ENCODE measurements around the gene UMODL1. TPM values are rescaled to one million over a fixed set of nuclear protein-coding genes. Genes with fewer than 3 reads are reported as not detected.
"Not testable (repeated sequence)": the region's sequence is repeated elsewhere in the genome, so short reads cannot be mapped to it uniquely, and the experiment has no call there.

Gene UMODL1
- total RNA-seq, 2 experiments from 2014 or later, result 0.05 to 0.10 TPM

- no peaks in the 10 kb centered on the region for H3K9me3 Mint-ChIP-seq
- ChIA-PET POLR2A (no interaction called here), CTCF (no interaction called here)
Measured at GRCh38 chr21:42068592-42068991, 2.5 kb upstream of the UMODL1 start.

GRCh38 chr21:42069327-42069726, 1.8 kb upstream of the UMODL1 start:
- ChIA-PET CTCF (no interaction called here), POLR2A (no interaction called here)
- Mint-ChIP-seq H3K4me3 (no peak overlapping the region), H3K27me3 (peaks cover 11% of the 10 kb centered on the region), H3K27ac (no peak overlapping the region), H3K36me3 (ENCODE audit: low read depth) (no peaks in the 10 kb centered on the region), H3K4me1 (peaks cover 10% of the 10 kb centered on the region), H3K9me3 (no peaks in the 10 kb centered on the region)
- DNase-seq, result no peak

More at GRCh38 chr21:42068592-42068991, 2.5 kb upstream of the UMODL1 start:
- DNase-seq, result no peak
- Mint-ChIP-seq H3K36me3 (ENCODE audit: low read depth) (no peaks in the 10 kb centered on the region), H3K4me3 (no peak overlapping the region), H3K4me1 (peaks cover 17% of the 10 kb centered on the region), H3K27ac (no peak overlapping the region), H3K27me3 (peaks cover 13% of the 10 kb centered on the region)

GRCh38 chr21:42069843-42070242, 1.3 kb upstream of the UMODL1 start:
- no peak overlapping the region for H3K4me3 Mint-ChIP-seq
- H3K27ac Mint-ChIP-seq, result no peak overlapping the region
- POLR2A ChIA-PET, result no interaction called here
- H3K4me1 Mint-ChIP-seq, result peaks cover 5% of the 10 kb centered on the region
- H3K9me3 Mint-ChIP-seq, result no peaks in the 10 kb centered on the region
- no peak for DNase-seq
- no peaks in the 10 kb centered on the region for H3K36me3 Mint-ChIP-seq (ENCODE audit: low read depth)
- peaks cover 11% of the 10 kb centered on the region for H3K27me3 Mint-ChIP-seq
- CTCF ChIA-PET, result no interaction called here

- CTCF ChIA-PET, result interaction anchor here (1.7 kb wide), 1 partner anchor 35 kb away, joined by 3 read pairs; no protein-coding TSS in a partner anchor
- no peaks in the 10 kb centered on the region for H3K36me3 Mint-ChIP-seq (ENCODE audit: low read depth)
- DNase-seq, result no peak
Measured at GRCh38 chr21:42073145-42074099, 2.3 kb downstream of the UMODL1 start.

GRCh38 chr21:42075686-42076471, 4.8 kb downstream of the UMODL1 start:
- H3K4me3 Mint-ChIP-seq, result no peak overlapping the region
- no peak for DNase-seq
- H3K27ac Mint-ChIP-seq, result no peak overlapping the region
- H3K4me1 Mint-ChIP-seq, result no peaks in the 10 kb centered on the region
- H3K9me3 Mint-ChIP-seq, result no peaks in the 10 kb centered on the region
- POLR2A ChIA-PET, result interaction anchor here (2.0 kb wide), 1 partner anchor 12 kb away, joined by 8 read pairs; no protein-coding TSS in a partner anchor
- H3K27me3 Mint-ChIP-seq, result peaks cover 2% of the 10 kb centered on the region
- CTCF ChIA-PET, result no interaction called here
- no peaks in the 10 kb centered on the region for H3K36me3 Mint-ChIP-seq (ENCODE audit: low read depth)

More at GRCh38 chr21:42073145-42074099, 2.3 kb downstream of the UMODL1 start:
- Mint-ChIP-seq H3K9me3 (no peaks in the 10 kb centered on the region), H3K4me1 (no peaks in the 10 kb centered on the region), H3K27ac (no peak overlapping the region), H3K27me3 (peaks cover 7% of the 10 kb centered on the region), H3K4me3 (no peak overlapping the region)
- POLR2A ChIA-PET, result no interaction called here

- H3K4me1 Mint-ChIP-seq; H3K36me3 Mint-ChIP-seq (ENCODE audit: low read depth); H3K27me3 Mint-ChIP-seq; POLR2A ChIA-PET; CTCF ChIA-PET; H3K27ac Mint-ChIP-seq; DNase-seq; H3K4me3 Mint-ChIP-seq; H3K9me3 Mint-ChIP-seq: not testable (repeated sequence)
Measured at GRCh38 chr21:42077685-42078238, 6.6 kb downstream of the UMODL1 start.

GRCh38 chr21:42078247-42079007, 7.3 kb downstream of the UMODL1 start:
- H3K36me3 Mint-ChIP-seq (ENCODE audit: low read depth); POLR2A ChIA-PET; H3K4me3 Mint-ChIP-seq; H3K27me3 Mint-ChIP-seq; H3K9me3 Mint-ChIP-seq; H3K4me1 Mint-ChIP-seq; H3K27ac Mint-ChIP-seq; CTCF ChIA-PET; DNase-seq: not testable (repeated sequence)

- POLR2A ChIA-PET, result no interaction called here
- Mint-ChIP-seq H3K27ac (no peak overlapping the region), H3K4me3 (no peak overlapping the region), H3K36me3 (ENCODE audit: low read depth) (no peaks in the 10 kb centered on the region), H3K27me3 (no peaks in the 10 kb centered on the region), H3K9me3 (no peaks in the 10 kb centered on the region), H3K4me1 (no peaks in the 10 kb centered on the region)
- CTCF ChIA-PET, result no interaction called here
- DNase-seq, result no peak
Measured at GRCh38 chr21:42079008-42079938, 8.2 kb downstream of the UMODL1 start.

GRCh38 chr21:42079939-42080787, 9.0 kb downstream of the UMODL1 start:
- no peak overlapping the region for H3K27ac Mint-ChIP-seq
- ChIA-PET POLR2A (no interaction called here), CTCF (no interaction called here)
- no peaks in the 10 kb centered on the region for H3K36me3 Mint-ChIP-seq (ENCODE audit: low read depth)
- no peaks in the 10 kb centered on the region for H3K27me3 Mint-ChIP-seq
- no peaks in the 10 kb centered on the region for H3K4me1 Mint-ChIP-seq
- DNase-seq, result no peak
- H3K4me3 Mint-ChIP-seq, result no peak overlapping the region
- no peaks in the 10 kb centered on the region for H3K9me3 Mint-ChIP-seq

- H3K27me3 Mint-ChIP-seq, result no peaks in the 10 kb centered on the region
- H3K27ac Mint-ChIP-seq, result no peak overlapping the region
- H3K4me3 Mint-ChIP-seq, result no peak overlapping the region
- H3K4me1 Mint-ChIP-seq, result no peaks in the 10 kb centered on the region
- H3K36me3 Mint-ChIP-seq (ENCODE audit: low read depth), result no peaks in the 10 kb centered on the region
- CTCF ChIA-PET, result interaction anchor here (1.7 kb wide), 1 partner anchor 37 kb away, joined by 5 read pairs; no protein-coding TSS in a partner anchor
- no peak for DNase-seq
- POLR2A ChIA-PET, result no interaction called here
- H3K9me3 Mint-ChIP-seq, result no peaks in the 10 kb centered on the region
Measured at GRCh38 chr21:42080788-42081083, 9.6 kb downstream of the UMODL1 start.

GRCh38 chr21:42081138-42081537, 10.0 kb downstream of the UMODL1 start:
- no peaks in the 10 kb centered on the region for H3K36me3 Mint-ChIP-seq (ENCODE audit: low read depth)
- ChIA-PET POLR2A (interaction anchor here (1.1 to 1.5 kb wide), 2 partner anchors 11 to 76 kb away, joined by 3 read pairs; no protein-coding TSS in a partner anchor), CTCF (interaction anchor here (1.7 kb wide), 1 partner anchor 36 kb away, joined by 5 read pairs; no protein-coding TSS in a partner anchor)
- H3K27ac Mint-ChIP-seq, result no peak overlapping the region
- no peak for DNase-seq
- H3K27me3 Mint-ChIP-seq, result no peaks in the 10 kb centered on the region
- H3K9me3 Mint-ChIP-seq, result no peaks in the 10 kb centered on the region
- H3K4me1 Mint-ChIP-seq, result no peaks in the 10 kb centered on the region
- no peak overlapping the region for H3K4me3 Mint-ChIP-seq
